Body of pancreas (tissue), 4 donors: ENCODE data around the gene CCNYL1. TPM values are rescaled to one million over a fixed set of nuclear protein-coding genes. Genes with fewer than 3 reads are reported as not detected.
"Not testable (repeated sequence)": the region's sequence is repeated elsewhere in the genome, so short reads cannot be mapped to it uniquely, and the experiment has no call there.

ENCODE experiments used
- ATAC-seq: fragments of 150-250 bp; one replicate; pipeline ENCODE4 v1.9.1; 2016
- DNase-seq, 4 donors: peaks; one replicate each; pipeline ENCODE4 v3.0.0-alpha.2; 2019
- H3K27ac ChIP-seq, 4 donors: fragments of 200-600 bp; sonication (generic); 1 replicate in 3 of 4; 2 replicates in 1 of 4; pipeline versions ENCODE4 v1.5.1 to v1.6.1; 2016 to 2019; ENCODE audit warnings: mild to moderate bottlenecking in 1 of 4, mixed read lengths in 1 of 4, moderate library complexity in 1 of 4
- H3K27me3 ChIP-seq, 2 donors: fragments of 200-600 bp; sonication (generic); one replicate each; pipeline ENCODE4 v1.6.0; 2016; ENCODE audit warnings: mild to moderate bottlenecking in 1 of 2
- H3K36me3 ChIP-seq, 2 donors: fragments of 200-600 bp; sonication (generic); replicated peaks in 1 of 2; 2 replicates each; pipeline ENCODE4 v1.5.1; 2016; ENCODE audit warnings: low read depth in 2 of 2; ENCODE audit not compliant: insufficient read depth in 1 of 2
- H3K4me1 ChIP-seq: fragments of 200-600 bp; sonication (generic); one replicate; pipeline ENCODE4 v1.6.0; 2016
- H3K4me3 ChIP-seq, 2 donors: fragments of 200-600 bp; sonication (generic); 1 replicate in 1 of 2; 2 replicates in 1 of 2; pipeline ENCODE4 v1.5.1; 2016 to 2019
- H3K9me3 ChIP-seq, 3 donors: fragments of 200-600 bp; sonication (generic); 1 replicate in 2 of 3; 2 replicates in 1 of 3; pipeline ENCODE4 v1.5.1; 2016
- POLR2A ChIP-seq, 3 donors: fragments of 450-650 bp; IDR thresholded peaks; one replicate each; pipeline ENCODE4 v1.6.1; 2016; ENCODE audit warnings: antibody characterized with exemption in 3 of 3, mild to moderate bottlenecking in 2 of 3
- WGBS, 2 donors: methylation state at CpG; one replicate each; pipeline ENCODE4 v1.1.5; 2017; 5-methylcytosine and 5-hydroxymethylcytosine counted together
- intact Hi-C: fragments of 100-400 bp; cut with DNase I; formaldehyde crosslinking; loops from one replicate; pipeline ENCODE4 v1.15.1; 2023
- total RNA-seq, 2 donors: library from RNA; depleted of rRNA; stranded (reverse); fragments of >200 nt; gene quantifications; one replicate each; pipeline ENCODE4 v1.1.0, GENCODE V29; 2016
- TF ChIP-seq, protein P1 (sequence below), 7 experiments: fragments of 450-650 bp in 4 of 7; fragments of 200-600 bp in 3 of 7; sonication (generic) in 3 of 7; IDR thresholded peaks; one replicate each; pipeline ENCODE4 v1.5.1; 2016 to 2019; ENCODE audit warnings: antibody characterized with exemption in 7 of 7

CCNYL1 gene
- total RNA-seq, 2 donors from 2014 or later = 14.5 to 14.8 TPM

GRCh38 chr2:207682557-207682956 is 28.9 kb upstream of the CCNYL1 start:
- intact Hi-C loops = no loop called here
- H3K9me3 ChIP-seq = no peaks in the 10 kb centered on the region

DNA sequence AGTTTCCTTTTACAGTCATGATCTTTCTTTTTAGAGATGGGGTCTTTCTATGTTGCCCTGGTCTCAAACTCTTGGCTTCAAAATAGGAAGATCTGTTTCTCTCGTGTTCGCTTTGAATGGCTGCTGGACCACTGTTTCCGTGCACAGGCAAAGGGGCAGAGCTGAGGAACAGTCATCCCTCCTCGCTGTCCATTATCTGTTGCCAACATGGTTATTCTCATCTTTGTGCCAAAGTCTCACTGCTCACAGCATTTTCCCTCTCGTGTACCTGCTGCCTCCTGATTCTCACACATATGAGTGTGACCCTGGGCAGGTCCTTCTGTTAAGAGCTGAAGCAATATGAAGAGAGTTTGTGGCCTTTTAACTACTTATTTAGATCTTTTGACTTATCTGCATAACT is 28.0 kb upstream of the CCNYL1 start:
- TF ChIP-seq POLR2A (IDR thresholded peaks at IDR 0.05) = no peak
- TF ChIP-seq, protein P1, sequence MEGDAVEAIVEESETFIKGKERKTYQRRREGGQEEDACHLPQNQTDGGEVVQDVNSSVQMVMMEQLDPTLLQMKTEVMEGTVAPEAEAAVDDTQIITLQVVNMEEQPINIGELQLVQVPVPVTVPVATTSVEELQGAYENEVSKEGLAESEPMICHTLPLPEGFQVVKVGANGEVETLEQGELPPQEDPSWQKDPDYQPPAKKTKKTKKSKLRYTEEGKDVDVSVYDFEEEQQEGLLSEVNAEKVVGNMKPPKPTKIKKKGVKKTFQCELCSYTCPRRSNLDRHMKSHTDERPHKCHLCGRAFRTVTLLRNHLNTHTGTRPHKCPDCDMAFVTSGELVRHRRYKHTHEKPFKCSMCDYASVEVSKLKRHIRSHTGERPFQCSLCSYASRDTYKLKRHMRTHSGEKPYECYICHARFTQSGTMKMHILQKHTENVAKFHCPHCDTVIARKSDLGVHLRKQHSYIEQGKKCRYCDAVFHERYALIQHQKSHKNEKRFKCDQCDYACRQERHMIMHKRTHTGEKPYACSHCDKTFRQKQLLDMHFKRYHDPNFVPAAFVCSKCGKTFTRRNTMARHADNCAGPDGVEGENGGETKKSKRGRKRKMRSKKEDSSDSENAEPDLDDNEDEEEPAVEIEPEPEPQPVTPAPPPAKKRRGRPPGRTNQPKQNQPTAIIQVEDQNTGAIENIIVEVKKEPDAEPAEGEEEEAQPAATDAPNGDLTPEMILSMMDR (IDR thresholded peaks at IDR 0.05) = no peak
- no peak overlapping the region for H3K4me3 ChIP-seq
- 85% methylated on average over 5 of the region's 5 CpGs for WGBS, 2 donors
- no peaks in the 10 kb centered on the region for H3K4me1 ChIP-seq
- H3K36me3 ChIP-seq = no peaks in the 10 kb centered on the region
- H3K9me3 ChIP-seq = no peaks in the 10 kb centered on the region
- no peak for DNase-seq
- H3K27ac ChIP-seq = no peak overlapping the region
- intact Hi-C loops = no loop called here
- no peaks in the 10 kb centered on the region for H3K27me3 ChIP-seq
- ATAC-seq = no peak

More at GRCh38 chr2:207682557-207682956, 28.9 kb upstream of the CCNYL1 start:
- no peak for ATAC-seq
- Histone ChIP-seq H3K36me3 (no peaks in the 10 kb centered on the region), H3K4me1 (no peaks in the 10 kb centered on the region), H3K27me3 (no peaks in the 10 kb centered on the region), H3K4me3 (no peak overlapping the region), H3K27ac (no peak overlapping the region)
- TF ChIP-seq, protein P1 (IDR thresholded peaks at IDR 0.05) = no peak
- TF ChIP-seq POLR2A (IDR thresholded peaks at IDR 0.05) = no peak
- no peak for DNase-seq
- WGBS, 2 donors = 89 to 96% methylated on average over 9 of the region's 9 CpGs

DNA sequence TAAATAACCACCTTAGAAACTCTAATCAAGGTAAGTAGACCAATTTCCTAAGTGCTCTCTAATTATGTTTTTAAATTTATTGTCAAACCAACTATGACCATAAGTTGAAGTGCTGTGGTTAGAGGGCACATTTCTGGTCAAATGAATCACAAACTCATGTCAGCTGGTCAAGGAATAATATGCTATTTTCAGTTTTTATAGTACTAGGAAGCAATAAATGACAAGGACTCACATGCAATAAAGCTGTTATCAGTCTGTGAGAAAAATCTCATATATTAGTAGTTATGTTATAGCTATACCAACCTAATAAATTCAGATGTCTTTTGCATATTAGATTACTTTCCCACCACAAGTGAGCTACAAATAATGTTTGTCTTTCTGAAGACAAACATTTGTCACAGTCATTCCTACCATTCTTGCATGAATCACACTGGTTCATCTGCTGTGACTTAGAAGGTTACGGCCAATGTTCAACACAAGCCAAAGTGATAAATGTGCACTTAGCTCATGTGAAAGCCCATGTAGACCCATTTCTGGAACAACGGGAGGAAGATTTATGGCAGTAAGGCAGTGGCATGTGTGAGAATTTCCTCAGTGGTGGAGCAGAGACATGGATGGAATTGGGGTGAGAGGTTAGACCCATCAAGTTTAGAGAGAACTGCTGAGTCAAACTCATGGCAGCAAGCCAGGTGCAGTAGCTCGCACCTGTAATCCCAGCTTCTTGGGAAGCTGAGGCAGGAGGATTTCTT is 27.4 kb upstream of the CCNYL1 start:
- H3K4me1 ChIP-seq = no peaks in the 10 kb centered on the region
- H3K27me3 ChIP-seq = no peaks in the 10 kb centered on the region
- H3K36me3 ChIP-seq = no peaks in the 10 kb centered on the region
- no peak for ATAC-seq
- DNase-seq = no peak
- TF ChIP-seq POLR2A (IDR thresholded peaks at IDR 0.05) = no peak
- TF ChIP-seq, protein P1 (IDR thresholded peaks at IDR 0.05) = no peak
- H3K27ac ChIP-seq = no peak overlapping the region
- H3K9me3 ChIP-seq = no peaks in the 10 kb centered on the region
- whole genome bisulfite sequencing, 2 donors = 60 to 69% methylated on average over 3 of the region's 3 CpGs
- intact Hi-C loops = no loop called here
- H3K4me3 ChIP-seq = no peak overlapping the region

DNA sequence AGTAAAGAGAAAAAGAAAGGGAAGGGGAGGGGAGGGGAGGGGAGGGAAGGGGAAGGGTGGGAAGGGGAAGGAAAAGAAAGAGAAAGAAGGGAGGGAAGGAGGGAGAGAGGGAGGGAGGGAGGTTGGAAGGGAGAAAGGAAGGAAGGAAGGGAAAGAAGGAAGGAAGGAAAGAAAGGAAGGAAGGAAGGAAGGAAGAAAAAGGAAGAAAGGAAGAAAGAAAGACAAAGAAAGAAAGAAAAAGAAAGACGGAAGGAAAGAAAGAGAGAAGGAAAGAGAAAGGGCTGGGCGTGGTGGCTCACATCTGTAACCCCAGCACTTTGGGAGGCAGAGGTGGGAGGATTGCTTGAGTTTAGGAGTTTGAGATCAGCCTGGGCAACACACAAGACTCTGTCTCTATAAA is 24.6 kb upstream of the CCNYL1 start:
- H3K9me3 ChIP-seq = no peaks in the 10 kb centered on the region
- H3K36me3 ChIP-seq = no peaks in the 10 kb centered on the region
- ATAC-seq (no peak), DNase-seq (no peak)
- no peak overlapping the region for H3K4me3 ChIP-seq
- TF ChIP-seq, protein P1 (IDR thresholded peaks at IDR 0.05) = no peak
- TF ChIP-seq POLR2A (IDR thresholded peaks at IDR 0.05) = no peak
- no peak overlapping the region for H3K27ac ChIP-seq
- 55 to 73% methylated on average over 2 of the region's 2 CpGs for WGBS, 2 donors
- intact Hi-C loops = no loop called here
- H3K4me1 ChIP-seq = no peaks in the 10 kb centered on the region
- no peaks in the 10 kb centered on the region for H3K27me3 ChIP-seq

GRCh38 chr2:207688597-207688996 is 22.8 kb upstream of the CCNYL1 start:
- intact Hi-C loops = no loop called here
- ATAC-seq (no peak), DNase-seq (no peak)
- Histone ChIP-seq H3K27me3 (no peaks in the 10 kb centered on the region), H3K27ac (no peak overlapping the region), H3K4me3 (no peak overlapping the region), H3K4me1 (no peaks in the 10 kb centered on the region), H3K9me3 (no peaks in the 10 kb centered on the region), H3K36me3 (no peaks in the 10 kb centered on the region)
- TF ChIP-seq, protein P1 (IDR thresholded peaks at IDR 0.05) = no peak
- TF ChIP-seq POLR2A (IDR thresholded peaks at IDR 0.05) = no peak

DNA sequence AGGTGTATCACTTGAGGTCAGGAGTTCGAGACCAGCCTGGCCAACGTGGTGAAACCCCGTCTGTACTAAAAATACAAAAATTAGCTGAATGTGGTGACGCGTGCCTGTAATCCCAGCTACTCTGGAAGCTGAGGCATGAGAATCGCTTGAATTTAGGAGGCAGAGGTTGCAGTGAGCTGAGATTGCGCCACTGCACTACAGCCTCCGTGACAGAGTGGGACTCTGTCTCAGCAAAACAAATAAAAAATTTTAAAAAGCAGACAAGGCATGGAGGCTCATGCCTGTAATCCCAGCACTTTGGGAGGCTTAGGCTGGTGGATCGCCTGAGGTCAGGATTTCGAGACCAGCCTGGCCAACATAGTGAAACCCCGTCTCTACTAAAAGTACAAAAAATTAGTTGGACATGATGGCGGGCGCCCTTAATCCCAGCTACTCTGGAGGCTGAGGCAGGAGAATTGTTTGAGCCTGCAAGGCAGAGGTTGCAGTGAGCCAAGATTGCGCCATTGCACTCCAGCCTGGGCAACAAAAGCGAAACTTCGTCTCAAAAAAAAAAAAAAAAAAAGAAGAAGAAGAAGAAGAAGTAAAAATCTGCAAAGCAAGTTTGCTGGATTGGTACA is 20.5 kb upstream of the CCNYL1 start:
- H3K4me3 ChIP-seq, H3K27me3 ChIP-seq, DNase-seq, intact Hi-C loops, H3K9me3 ChIP-seq, H3K36me3 ChIP-seq, H3K27ac ChIP-seq, ATAC-seq, H3K4me1 ChIP-seq: not testable (repeated sequence)
- 81 to 82% methylated on average over 16 of the region's 16 CpGs for WGBS, 2 donors
